Left kidney (tissue), 8 donors: ENCODE data around the gene FXYD4. TPM values are rescaled to one million over a fixed set of nuclear protein-coding genes. Genes with fewer than 3 reads are reported as not detected.
"Not testable (repeated sequence)": the region's sequence is repeated elsewhere in the genome, so short reads cannot be mapped to it uniquely, and the experiment has no call there.

Experiments used
- DNase-seq: peaks from one replicate; pipeline ENCODE4 v3.0.0-alpha.2; 2013
- long read RNA-seq, 8 donors: transcript quantifications; one replicate each; lab custom pipeline, GENCODE V29; 2026
- polyA plus RNA-seq: library from polyadenylated mRNA; unstranded; fragments of 120-200 nt; gene quantifications from one replicate; pipeline ENCODE4 v1.2.1, GENCODE V29; 2013; ENCODE audit not compliant: insufficient read length

Gene FXYD4
- not detected for polyA plus RNA-seq
- long read RNA-seq, donor 1, partial matches to known transcripts: 0 of 1 reads
- long read RNA-seq, donor 1, other reads (novel, unspliced or antisense): 0 of 1 reads
- long read RNA-seq, donor 2: 0 reads
- long read RNA-seq, donor 3, partial matches to known transcripts: 0 of 1 reads
- long read RNA-seq, donor 3, other reads (novel, unspliced or antisense): 0 of 1 reads
- long read RNA-seq, donor 4: 0 reads
- long read RNA-seq, donor 5: 0 reads
- long read RNA-seq, donor 6: 0 reads
- long read RNA-seq, donor 7: 0 reads
- long read RNA-seq, donor 8: 0 reads

DNA sequence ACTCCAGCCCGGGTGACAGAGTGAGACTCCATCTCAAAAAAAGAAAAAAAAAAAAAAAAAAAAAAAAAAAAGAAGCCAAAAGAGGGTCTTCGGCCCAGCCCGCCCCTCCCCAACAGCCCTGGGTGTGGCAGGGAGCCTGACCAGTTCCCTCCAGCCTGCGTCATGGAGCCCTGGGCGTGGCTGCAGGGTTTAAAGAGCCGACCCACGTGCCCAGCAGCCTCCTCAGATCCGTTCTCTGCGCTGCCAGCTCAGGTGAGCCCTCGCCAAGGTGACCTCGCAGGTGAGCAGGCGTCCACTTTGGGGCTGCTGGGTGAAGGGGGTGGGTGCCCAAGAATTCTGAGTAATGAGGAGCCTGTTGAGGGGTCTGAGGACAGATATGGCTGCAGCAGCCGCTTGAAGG, at the start of gene FXYD4:
FXYD4 (plus strand) TSS at position 219 of the 400 bp plus-strand sequence. CDS start 2,111 bp downstream, outside the sequence.
- no peak for DNase-seq

- DNase-seq: no peak
Measured at GRCh38 chr10:43322331-43322730, 49.1 kb upstream of the FXYD4 start.

DNA sequence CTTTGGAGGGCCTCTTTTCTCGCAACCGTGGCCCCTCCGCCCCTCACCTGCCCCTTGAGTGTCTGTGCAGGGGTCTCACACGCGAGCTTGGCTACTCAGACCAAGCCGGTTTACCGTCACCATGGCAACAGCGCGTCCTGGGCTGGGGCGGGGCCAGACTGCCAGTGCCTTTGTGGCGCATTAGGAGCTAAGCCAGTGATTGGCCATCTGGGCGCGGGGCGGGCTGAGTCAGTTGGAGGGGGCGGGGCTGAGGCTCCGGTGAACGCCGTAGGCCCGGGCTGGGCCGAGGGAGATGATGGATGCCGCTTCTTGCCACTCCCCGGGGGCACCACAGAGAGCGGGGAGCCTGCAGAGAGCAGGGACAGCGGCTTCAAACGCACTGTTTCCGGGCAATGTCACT, 48.7 kb upstream of the FXYD4 start:
- peak; percentile 96 for DNase-seq

- DNase-seq: no peak
Measured at GRCh38 chr10:43323245-43323644, 48.2 kb upstream of the FXYD4 start.

DNA sequence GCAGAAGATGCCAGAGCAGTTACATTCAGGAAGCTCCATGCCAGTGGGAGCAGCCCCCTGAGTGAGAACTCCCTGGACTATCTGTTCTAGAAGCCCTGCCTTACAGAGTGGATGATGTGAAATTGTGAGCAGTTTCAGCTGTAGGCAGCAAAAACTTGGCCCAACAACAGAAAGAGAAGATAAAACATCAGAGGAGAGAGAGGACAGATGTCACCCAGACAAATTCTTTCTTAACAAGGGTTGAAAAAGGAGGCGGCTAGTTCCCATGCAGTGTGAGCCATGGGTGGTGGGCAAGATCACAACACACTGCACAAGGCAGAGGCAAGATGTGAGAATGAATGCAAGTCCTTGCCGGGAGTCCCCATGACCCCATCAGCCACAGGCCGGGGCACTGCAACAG, 46.6 kb upstream of the FXYD4 start:
- no peak for DNase-seq

DNA sequence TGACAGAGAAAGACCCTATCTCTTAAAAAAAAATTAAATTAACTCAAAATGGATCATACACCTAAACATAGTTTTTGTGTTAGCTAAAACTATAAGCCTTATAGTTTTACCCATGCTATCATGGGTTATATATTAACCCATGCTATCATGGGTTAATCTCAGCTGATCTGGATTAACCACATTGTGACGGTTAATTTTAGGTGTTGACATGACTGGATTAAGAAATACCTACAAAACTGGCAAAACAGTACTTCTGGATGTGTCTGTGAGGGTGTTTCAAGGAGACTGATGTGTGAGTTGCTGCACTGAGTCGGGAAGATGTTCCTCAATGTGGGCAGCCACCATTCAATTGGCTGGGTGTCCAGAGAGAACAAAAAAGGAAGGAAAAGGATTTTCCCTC, 44.3 kb upstream of the FXYD4 start:
- no peak for DNase-seq

DNA sequence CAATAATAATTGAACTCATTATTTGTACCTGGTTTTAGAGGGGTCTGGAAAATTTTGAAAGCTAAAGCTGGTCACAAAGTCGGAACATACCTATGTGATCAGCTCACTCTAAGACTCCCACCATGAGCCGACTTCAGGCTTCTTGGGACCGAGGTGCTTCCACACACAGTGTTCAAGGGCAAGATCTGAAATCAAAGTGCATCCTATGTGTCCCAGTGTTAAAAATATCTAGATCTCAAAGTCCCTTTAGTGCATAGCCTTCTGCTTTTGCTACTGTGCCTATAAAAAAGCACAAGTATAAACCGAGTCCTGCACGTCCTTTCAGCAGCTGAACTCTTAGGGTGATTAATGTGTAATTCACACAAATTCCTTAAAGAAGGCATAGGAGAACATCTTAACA, 43.5 kb upstream of the FXYD4 start:
- no peak for DNase-seq

- not testable (repeated sequence) for DNase-seq
Measured at GRCh38 chr10:43328810-43329209, 42.6 kb upstream of the FXYD4 start.

- not testable (repeated sequence) for DNase-seq
Measured at GRCh38 chr10:43329246-43329885, 42.1 kb upstream of the FXYD4 start.

DNA sequence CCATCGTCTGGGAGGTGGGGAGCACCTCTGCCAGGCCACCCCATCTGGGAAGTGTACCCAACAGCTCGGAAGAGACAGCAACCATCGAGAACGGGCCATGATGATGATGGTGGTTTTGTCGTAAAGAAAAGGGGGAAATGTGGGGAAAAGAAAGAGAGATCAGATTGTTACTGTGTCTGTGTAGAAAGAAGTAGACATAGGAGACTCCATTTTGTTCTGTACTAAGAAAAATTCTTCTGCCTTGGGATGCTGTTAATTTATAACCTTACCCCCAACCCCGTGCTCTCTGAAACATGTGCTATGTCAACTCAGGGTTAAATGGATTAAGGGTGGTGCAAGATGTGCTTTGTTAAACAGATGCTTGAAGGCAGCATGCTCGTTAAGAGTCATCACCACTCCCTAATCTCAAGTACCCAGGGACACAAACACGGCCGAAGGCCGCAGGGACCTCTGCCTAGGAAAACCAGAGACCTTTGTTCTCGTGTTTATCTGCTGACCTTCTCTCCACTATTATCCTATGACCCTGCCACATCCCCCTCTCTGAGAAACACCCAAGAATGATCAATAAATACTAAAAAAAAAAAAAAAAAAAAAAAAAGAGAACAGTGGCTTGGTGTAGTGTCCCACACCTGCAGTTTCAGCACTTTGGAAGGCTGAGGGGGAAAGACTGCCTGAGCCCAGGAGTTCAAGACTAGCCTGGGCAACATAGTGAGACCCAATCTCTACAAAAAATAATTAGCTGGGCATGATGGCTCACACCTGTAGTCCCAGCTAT, 41.2 kb upstream of the FXYD4 start:
- DNase-seq: not testable (repeated sequence)

DNA sequence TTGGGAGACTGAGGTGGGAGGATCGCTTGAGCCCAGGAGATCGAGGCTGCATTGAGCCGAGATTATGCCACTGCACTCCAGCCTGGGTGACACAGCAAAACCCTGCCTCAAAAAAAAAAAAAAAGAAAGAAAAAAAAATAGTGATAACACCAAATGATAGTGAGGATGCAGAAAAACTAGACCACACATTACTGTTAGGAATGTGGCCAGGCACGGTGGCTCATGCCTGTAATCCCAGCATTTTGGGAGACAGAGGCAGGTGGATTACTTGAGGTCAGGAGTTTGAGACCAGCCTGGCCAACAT, 40.7 kb upstream of the FXYD4 start:
- DNase-seq: not testable (repeated sequence)

- DNase-seq: no peak
Measured at GRCh38 chr10:43333653-43334052, 37.8 kb upstream of the FXYD4 start.

DNA sequence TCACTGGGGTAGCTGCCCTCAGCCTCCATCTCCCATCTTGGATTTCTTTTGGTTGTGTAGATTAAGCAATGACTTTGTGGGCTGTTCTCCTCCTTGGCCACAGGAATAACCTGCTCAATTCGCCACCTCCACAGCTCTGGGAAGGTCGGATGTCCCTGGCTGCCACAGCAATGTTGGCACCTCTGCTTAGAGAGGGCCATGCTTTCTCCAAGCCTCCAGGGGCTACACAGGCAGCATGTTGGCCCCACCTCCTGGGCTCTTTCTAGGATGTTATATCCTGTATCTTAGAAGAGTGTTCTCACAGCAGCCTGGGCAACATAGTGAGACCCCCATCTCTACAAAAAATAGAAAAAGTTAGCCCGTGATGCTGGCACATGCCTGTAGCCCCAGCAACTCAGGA, 35.4 kb upstream of the FXYD4 start:
- DNase-seq: no peak

GRCh38 chr10:43336641-43337318, 34.7 kb upstream of the FXYD4 start:
- no peak for DNase-seq

- DNase-seq: not testable (repeated sequence)
Measured at GRCh38 chr10:43337536-43337935, 33.9 kb upstream of the FXYD4 start.

DNA sequence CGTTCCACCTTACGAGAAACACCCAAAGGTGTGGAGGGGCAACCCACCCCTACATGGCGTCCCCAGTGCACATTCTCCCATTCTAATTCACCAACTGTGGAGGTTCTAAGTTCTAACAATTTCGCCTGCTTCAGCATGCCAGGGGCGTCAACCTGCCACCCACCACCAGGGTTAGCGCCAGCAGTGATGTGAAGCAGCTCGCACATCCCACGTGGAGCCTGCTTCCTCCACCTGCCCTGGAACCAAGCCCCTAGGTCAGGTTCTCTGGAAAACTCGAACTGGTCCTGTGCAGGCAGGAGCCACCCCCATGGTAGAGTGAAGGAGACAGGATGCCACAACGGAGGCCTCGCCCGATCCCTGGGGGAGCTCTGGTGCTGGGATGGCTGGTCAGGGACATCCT, 33.3 kb upstream of the FXYD4 start:
- DNase-seq: no peak

GRCh38 chr10:43339136-43339535, 32.3 kb upstream of the FXYD4 start:
- DNase-seq: no peak

DNA sequence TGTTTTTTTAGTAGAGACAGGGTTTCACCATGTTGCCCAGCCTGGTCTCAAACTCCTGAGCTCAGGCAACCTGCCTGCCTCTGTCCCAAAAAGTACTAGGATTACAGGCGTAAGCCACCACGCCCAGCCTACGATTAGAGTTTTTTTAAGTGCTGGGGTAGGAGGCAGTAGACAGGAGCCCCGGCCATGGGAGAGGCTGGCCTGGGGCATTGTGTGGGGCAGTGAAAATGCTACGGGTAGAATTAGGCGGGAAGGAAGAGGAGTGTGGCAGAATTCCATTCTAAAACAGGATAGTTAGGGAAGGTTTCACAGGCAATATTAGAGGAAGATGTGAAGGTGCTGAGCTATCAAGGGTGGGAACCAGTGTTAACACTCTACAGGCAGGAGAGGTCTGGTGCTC, 31.3 kb upstream of the FXYD4 start:
- DNase-seq: no peak

GRCh38 chr10:43340619-43341018, 30.8 kb upstream of the FXYD4 start:
- no peak for DNase-seq

DNA sequence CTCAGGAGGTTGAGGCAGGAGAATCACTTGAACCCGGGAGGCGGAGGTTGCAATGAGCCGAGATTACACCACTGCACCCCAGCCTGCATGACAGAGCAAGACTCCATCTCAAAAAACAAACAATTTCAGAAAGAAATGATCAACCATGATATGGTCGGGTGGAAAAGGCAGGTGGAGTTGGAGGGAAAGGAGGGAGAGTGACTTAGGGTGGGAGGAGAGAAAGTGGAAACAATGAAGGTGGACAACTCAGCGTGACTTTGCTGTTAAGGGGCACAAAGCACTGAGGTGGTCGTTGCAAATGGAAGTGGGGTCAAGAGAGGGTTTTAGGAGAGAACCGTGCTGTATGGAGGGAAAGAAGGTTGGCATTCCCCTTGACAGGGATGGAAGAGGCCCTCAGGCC, 30.0 kb upstream of the FXYD4 start:
- DNase-seq: no peak

DNA sequence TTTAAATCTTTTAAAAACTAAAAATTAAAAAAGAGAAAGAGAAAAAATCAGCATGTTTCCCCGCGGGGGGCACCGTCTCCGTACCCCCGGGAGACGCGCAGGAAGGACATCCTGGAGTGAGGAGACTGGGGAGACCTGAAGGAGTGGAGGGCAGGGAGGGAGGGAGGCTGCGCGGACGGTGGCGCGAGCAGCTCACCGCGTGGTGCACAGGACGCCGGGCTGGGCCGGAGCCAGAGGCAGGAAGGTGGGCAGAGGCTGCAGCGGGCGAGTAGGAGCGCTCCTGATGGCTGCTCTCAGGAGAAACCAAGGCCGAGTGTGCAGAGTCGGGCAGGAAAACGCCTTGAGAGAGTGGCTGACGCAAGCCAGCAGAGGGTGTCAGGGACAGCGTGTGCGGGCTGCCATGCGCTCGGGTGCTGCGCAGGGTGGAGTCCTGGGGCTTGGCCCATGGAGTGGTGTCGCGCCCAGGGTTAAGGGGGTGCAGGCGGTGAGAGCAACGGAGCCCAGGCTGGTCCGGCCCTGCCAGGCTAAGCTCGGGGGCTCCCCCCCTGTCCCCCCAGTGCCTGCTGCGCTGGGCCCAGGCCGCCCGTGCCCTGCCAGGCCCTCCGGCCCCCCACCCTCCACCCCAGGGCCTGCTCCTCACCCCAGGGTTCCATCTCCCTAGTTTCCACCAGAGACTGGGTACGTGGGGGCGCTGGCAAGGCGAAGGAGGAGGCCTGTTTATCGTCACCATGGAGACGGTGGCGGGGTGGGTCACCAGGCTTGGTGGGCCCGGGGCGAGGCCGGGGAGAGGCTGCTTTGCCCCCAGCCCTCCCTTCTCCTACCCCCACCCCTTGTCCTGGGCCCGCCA, 28.9 kb upstream of the FXYD4 start:
- no peak for DNase-seq

- DNase-seq: no peak
Measured at GRCh38 chr10:43343126-43343525, 28.3 kb upstream of the FXYD4 start.
